DOHH2 (cell line): ENCODE data around the gene LIPG.

Experiments used
- CTCF ChIP-seq: fragments of 200-600 bp; sonication (generic); IDR thresholded peaks from one replicate; pipeline ENCODE4 v1.5.1; 2014; ENCODE audit warnings: antibody characterized with exemption, mild to moderate bottlenecking, low read depth, low read length; ENCODE audit not compliant: poor library complexity, severe bottlenecking
- EZH2phosphoT487 ChIP-seq: fragments of 200-600 bp; sonication (generic); IDR thresholded peaks from 2 replicates; pipeline ENCODE4 v1.6.1; 2017; ENCODE audit warnings: borderline replicate concordance, mild to moderate bottlenecking, antibody characterized with exemption, low read length, moderate library complexity, mixed read lengths

GRCh38 chr18:49560277-49560623 is 1.6 kb upstream of the LIPG start:
- no peak for TF ChIP-seq CTCF
- no peak for TF ChIP-seq EZH2phosphoT487
